ENCODE measurements around the gene DUSP2. TPM values are rescaled to one million over a fixed set of nuclear protein-coding genes. Genes with fewer than 3 reads are reported as not detected.

Gene DUSP2
- total and polyA plus RNA-seq, 10 of the 15 experiments (the other 5 are each of a cell fraction or from before 2014, with no cell fraction given): 9.7 to 212 (median 57.2) TPM

- intact Hi-C loops (cut with micrococcal nuclease; ENCODE audit: unreplicated experiment): no loop called here
- ChIA-PET CTCF (interaction anchor here (0.8 to 1.0 kb wide), 3 partner anchors 17 to 107 kb away, joined by 3 to 6 read pairs (median 3); no protein-coding TSS in a partner anchor), POLR2A (no interaction called here), SMC1A (ENCODE audit: uncharacterized antibody, unreplicated experiment) (interaction anchor here (0.5 kb wide), 1 partner anchor 266 kb away, joined by 3 read pairs; no protein-coding TSS in a partner anchor), RAD21 (ENCODE audit: unreplicated experiment) (no interaction called here)
- peaks cover 1% of the 10 kb centered on the region; the same call in 1 of the 3 replicates for H3K9me3 ChIP-seq (replicated peaks; ENCODE audit: control insufficient read depth, insufficient read depth, low read length)
- no peaks in the 10 kb centered on the region for H3K4me1 ChIP-seq (ENCODE audit: control insufficient read depth, insufficient read depth, low read length)
- FAIRE-seq (no peak), DNase-seq (ENCODE audit: low read depth, low spot score) (no peak), ATAC-seq (peak; percentile 17)
- H3K27me3 ChIP-seq (replicated peaks in 1 of 2; ENCODE audit: control insufficient read depth in 2 of 2, insufficient read depth in 2 of 2, low read length in 1 of 2): no peaks in the 10 kb centered on the region
- no peak overlapping the region for H3K4me3 ChIP-seq
- H4K20me1 ChIP-seq (ENCODE audit: control insufficient read depth, insufficient read depth): no peaks in the 10 kb centered on the region
- H3K27ac ChIP-seq (ENCODE audit: control insufficient read depth, insufficient read depth): no peak overlapping the region
- no peak overlapping the region for H3K4me2 ChIP-seq (ENCODE audit: control insufficient read depth, insufficient read depth)
- in situ Hi-C loops (cut with MboI): no loop called here
- no peak overlapping the region for H2AFZ ChIP-seq (ENCODE audit: control insufficient read depth, low read depth, low read length)
- H3K79me2 ChIP-seq (ENCODE audit: control insufficient read depth, insufficient read depth, low read length): no peaks in the 10 kb centered on the region
- no peak overlapping the region for H3K9ac ChIP-seq (ENCODE audit: control insufficient read depth, insufficient read depth, low read length)
- WGBS (ENCODE audit: insufficient coverage, insufficient replicate concordance, low lambda C conversion rate, missing lambda C conversion rate): 15% methylated on average over 12 of the region's 12 CpGs
- BruUV-seq (replicated peaks): no TSS peak
- H3K36me3 ChIP-seq (ENCODE audit: control insufficient read depth in 2 of 2, insufficient read depth in 2 of 2, low read length in 1 of 2): no peaks in the 10 kb centered on the region
- TF ChIP-seq TBL1XR1 (IDR thresholded peaks at IDR 0.05; ENCODE audit: low read depth, low read length): no peak
- 0 out of 2 replicates have a peak, but pooled peaks have one; percentile 22 for TF ChIP-seq SPI1 (IDR thresholded peaks at IDR 0.05; ENCODE audit: borderline replicate concordance, insufficient read depth, low read depth, low read length)
Observed at GRCh38 chr2:96099861-96100798, 45.1 kb downstream of the DUSP2 start.

GRCh38 chr2:96098900-96099590 is 46.2 kb downstream of the DUSP2 start:
- FAIRE-seq (no peak), DNase-seq (ENCODE audit: low read depth, low spot score) (no peak), ATAC-seq (no peak)
- WGBS (ENCODE audit: insufficient coverage, insufficient replicate concordance, low lambda C conversion rate, missing lambda C conversion rate): 44% methylated on average over 11 of the region's 11 CpGs
- Histone ChIP-seq H3K36me3 (ENCODE audit: control insufficient read depth in 2 of 2, insufficient read depth in 2 of 2, low read length in 1 of 2) (no peaks in the 10 kb centered on the region), H3K9ac (ENCODE audit: control insufficient read depth, insufficient read depth, low read length) (no peak overlapping the region), H3K4me2 (ENCODE audit: control insufficient read depth, insufficient read depth) (no peak overlapping the region), H3K4me1 (ENCODE audit: control insufficient read depth, insufficient read depth, low read length) (no peaks in the 10 kb centered on the region), H4K20me1 (ENCODE audit: control insufficient read depth, insufficient read depth) (no peaks in the 10 kb centered on the region), H3K27ac (ENCODE audit: control insufficient read depth, insufficient read depth) (no peak overlapping the region), H3K9me3 (replicated peaks; ENCODE audit: control insufficient read depth, insufficient read depth, low read length) (no peaks in the 10 kb centered on the region), H3K79me2 (ENCODE audit: control insufficient read depth, insufficient read depth, low read length) (no peaks in the 10 kb centered on the region), H2AFZ (ENCODE audit: control insufficient read depth, low read depth, low read length) (no peak overlapping the region), H3K4me3 (no peak overlapping the region), H3K27me3 (replicated peaks in 1 of 2; ENCODE audit: control insufficient read depth in 2 of 2, insufficient read depth in 2 of 2, low read length in 1 of 2) (no peaks in the 10 kb centered on the region)
- BruUV-seq (replicated peaks): no TSS peak
- ChIA-PET RAD21 (ENCODE audit: unreplicated experiment) (interaction anchor here (0.9 kb wide), 1 partner anchor 75 kb away, joined by 3 read pairs; no protein-coding TSS in a partner anchor), POLR2A (no interaction called here), SMC1A (ENCODE audit: uncharacterized antibody, unreplicated experiment) (no interaction called here), CTCF (interaction anchor here (0.8 to 1.8 kb wide), 3 partner anchors 40 to 76 kb away, joined by 3 to 5 read pairs (median 3); partner anchors contain the start of gene ASTL)
- in situ Hi-C loops (cut with MboI) (no loop called here), intact Hi-C loops (cut with micrococcal nuclease; ENCODE audit: unreplicated experiment) (no loop called here)
- TF ChIP-seq, protein P1, sequence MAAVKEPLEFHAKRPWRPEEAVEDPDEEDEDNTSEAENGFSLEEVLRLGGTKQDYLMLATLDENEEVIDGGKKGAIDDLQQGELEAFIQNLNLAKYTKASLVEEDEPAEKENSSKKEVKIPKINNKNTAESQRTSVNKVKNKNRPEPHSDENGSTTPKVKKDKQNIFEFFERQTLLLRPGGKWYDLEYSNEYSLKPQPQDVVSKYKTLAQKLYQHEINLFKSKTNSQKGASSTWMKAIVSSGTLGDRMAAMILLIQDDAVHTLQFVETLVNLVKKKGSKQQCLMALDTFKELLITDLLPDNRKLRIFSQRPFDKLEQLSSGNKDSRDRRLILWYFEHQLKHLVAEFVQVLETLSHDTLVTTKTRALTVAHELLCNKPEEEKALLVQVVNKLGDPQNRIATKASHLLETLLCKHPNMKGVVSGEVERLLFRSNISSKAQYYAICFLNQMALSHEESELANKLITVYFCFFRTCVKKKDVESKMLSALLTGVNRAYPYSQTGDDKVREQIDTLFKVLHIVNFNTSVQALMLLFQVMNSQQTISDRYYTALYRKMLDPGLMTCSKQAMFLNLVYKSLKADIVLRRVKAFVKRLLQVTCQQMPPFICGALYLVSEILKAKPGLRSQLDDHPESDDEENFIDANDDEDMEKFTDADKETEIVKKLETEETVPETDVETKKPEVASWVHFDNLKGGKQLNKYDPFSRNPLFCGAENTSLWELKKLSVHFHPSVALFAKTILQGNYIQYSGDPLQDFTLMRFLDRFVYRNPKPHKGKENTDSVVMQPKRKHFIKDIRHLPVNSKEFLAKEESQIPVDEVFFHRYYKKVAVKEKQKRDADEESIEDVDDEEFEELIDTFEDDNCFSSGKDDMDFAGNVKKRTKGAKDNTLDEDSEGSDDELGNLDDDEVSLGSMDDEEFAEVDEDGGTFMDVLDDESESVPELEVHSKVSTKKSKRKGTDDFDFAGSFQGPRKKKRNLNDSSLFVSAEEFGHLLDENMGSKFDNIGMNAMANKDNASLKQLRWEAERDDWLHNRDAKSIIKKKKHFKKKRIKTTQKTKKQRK (IDR thresholded peaks at IDR 0.05; ENCODE audit: low read depth, low read length): no peak
- TF ChIP-seq RAD51 (IDR thresholded peaks at IDR 0.05) (no peak), SMC3 (IDR thresholded peaks at IDR 0.05; ENCODE audit: borderline replicate concordance, low read length) (no peak), EZH2 (IDR thresholded peaks at IDR 0.05; ENCODE audit: borderline replicate concordance, control insufficient read depth, low read depth, low read length) (no peak), POU2F2 (IDR thresholded peaks at IDR 0.05; ENCODE audit: borderline replicate concordance, low read depth, low read length) (no peak), NFYA (IDR thresholded peaks at IDR 0.05; ENCODE audit: borderline replicate concordance, low read depth, low read length) (no peak)
- TF ChIP-seq, protein P2, sequence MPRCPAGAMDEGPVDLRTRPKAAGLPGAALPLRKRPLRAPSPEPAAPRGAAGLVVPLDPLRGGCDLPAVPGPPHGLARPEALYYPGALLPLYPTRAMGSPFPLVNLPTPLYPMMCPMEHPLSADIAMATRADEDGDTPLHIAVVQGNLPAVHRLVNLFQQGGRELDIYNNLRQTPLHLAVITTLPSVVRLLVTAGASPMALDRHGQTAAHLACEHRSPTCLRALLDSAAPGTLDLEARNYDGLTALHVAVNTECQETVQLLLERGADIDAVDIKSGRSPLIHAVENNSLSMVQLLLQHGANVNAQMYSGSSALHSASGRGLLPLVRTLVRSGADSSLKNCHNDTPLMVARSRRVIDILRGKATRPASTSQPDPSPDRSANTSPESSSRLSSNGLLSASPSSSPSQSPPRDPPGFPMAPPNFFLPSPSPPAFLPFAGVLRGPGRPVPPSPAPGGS (IDR thresholded peaks at IDR 0.05; ENCODE audit: borderline replicate concordance, insufficient read depth, low read depth, low read length, poor library complexity, severe bottlenecking): no peak

All from GM12878 (cell line).